Measurements from ENCODE around the gene RRN3.
"Not testable (repeated sequence)": the region's sequence is repeated elsewhere in the genome, so short reads cannot be mapped to it uniquely, and the experiment has no call there.

The RRN3 gene

GRCh38 chr16:15052747-15053476 lies 41.2 kb downstream of the RRN3 start:
- DNase-seq (ENCODE audit: low read depth) = no peak

DNA sequence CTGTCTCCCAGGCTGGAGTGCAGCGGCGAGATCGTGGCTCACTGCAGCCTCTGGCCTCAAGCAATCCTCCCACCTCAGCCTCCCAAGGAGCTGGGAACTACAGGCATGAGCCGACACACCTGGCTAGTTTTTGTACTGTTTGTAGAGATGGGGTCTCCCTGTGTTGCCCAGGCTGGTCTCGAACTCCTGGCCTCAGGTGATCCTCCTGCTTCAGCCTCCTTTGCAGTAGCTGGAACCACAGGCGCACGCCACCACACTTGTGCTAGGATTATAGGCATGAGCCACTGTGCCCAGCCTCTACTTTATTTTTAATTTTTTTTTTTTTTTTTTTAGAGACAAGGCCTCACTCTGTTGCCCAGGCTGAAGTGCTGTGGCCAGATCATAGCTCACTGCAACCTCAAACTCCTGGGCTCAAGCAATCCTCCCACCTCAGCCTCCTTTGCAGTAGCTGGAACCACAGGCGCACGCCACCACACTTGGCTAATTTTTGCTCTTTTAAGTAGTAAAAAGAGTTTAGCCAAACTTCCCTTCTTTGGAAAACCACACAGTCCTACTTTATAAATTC lies 42.6 kb downstream of the RRN3 start:
- DNase-seq (ENCODE audit: low read depth) = no peak

DNA sequence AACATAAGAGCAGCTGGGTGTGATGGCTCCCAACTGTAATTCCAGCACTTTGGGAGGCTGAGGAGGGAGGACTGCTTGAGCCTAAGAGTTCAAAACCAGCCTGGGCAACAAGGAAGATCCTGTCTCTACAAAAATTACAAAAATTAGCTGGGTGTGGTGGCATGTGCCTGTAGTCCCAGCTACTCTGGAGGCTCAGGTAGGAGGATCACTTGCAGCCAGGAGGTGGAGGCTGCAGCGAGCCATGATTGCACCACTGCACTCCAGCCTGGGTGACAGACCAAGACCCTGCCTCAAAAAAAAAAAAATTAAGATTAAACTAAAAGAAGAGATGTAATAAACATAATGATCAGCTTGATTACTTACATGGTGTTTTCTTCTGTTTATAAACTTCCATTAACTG lies 43.6 kb downstream of the RRN3 start:
- not testable (repeated sequence) for DNase-seq (ENCODE audit: low read depth)

- no peak for DNase-seq (ENCODE audit: low read depth)
These were observed 44.4 kb downstream of the RRN3 start for GRCh38 chr16:15049581-15050180.

DNA sequence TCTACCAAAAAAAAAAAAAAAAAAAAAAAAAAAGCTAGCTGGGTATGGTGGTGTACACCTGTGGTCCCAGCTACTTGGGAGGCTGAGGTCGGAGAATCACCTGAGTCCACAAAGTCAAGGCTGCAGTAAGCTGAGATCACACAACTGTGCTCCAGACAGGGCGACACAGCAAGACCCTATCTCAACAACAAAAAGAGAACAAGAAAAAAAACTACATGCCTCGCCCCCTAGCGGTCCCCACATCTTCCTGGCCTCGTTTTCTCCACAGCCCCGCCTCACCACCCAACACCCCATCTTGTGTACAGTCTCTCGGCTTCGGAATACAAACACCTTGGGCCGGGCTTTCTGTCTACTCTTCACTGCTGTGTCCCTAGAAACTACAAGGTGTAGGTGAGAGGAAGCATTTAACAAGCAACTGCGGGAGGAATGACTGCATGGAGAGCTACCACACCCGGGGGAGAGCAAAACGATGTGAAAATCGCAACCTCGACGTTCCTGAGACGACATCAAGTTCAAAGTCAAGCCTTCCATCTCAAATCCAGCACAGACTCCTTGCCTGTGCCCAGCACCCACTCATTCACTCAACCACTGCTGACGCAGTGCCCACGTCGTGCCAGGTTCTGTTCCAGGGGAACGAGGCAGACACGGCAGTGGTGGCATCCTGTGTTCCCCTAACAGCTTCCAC lies 47.2 kb downstream of the RRN3 start:
- no peak for DNase-seq (ENCODE audit: low read depth)

- not testable (repeated sequence) for DNase-seq (ENCODE audit: low read depth)
These were observed 48.8 kb downstream of the RRN3 start for GRCh38 chr16:15045270-15045669.

DNA sequence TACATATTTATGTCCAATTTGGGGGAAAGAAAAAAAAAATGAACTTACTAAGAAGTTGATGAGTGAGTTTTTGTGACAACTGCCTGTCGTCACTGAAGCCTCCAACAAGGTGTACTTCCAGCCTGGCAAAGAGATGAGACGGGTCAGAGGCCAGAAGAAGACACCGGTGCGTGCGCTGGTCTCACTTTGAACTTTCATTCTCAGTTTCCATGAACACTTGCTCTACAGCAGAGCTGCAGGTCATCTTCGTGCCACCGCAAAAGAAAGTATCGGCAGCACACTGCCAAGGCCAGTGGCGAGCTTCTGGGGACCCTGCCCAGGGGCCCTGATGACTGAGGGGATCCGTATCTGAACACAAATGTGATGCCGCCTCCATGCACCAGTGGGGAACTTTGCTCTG lies 49.8 kb downstream of the RRN3 start:
- DNase-seq (ENCODE audit: low read depth) = no peak

GRCh38 chr16:15043344-15043743 lies 50.7 kb downstream of the RRN3 start:
- no peak for DNase-seq (ENCODE audit: low read depth)

GRCh38 chr16:15041271-15042004 lies 52.6 kb downstream of the RRN3 start:
- DNase-seq (ENCODE audit: low read depth) = no peak

- no peak for DNase-seq (ENCODE audit: low read depth)
These were observed 55.4 kb downstream of the RRN3 start for GRCh38 chr16:15038689-15039088.

GRCh38 chr16:15037745-15038144 lies 56.3 kb downstream of the RRN3 start:
- DNase-seq (ENCODE audit: low read depth) = no peak

DNA sequence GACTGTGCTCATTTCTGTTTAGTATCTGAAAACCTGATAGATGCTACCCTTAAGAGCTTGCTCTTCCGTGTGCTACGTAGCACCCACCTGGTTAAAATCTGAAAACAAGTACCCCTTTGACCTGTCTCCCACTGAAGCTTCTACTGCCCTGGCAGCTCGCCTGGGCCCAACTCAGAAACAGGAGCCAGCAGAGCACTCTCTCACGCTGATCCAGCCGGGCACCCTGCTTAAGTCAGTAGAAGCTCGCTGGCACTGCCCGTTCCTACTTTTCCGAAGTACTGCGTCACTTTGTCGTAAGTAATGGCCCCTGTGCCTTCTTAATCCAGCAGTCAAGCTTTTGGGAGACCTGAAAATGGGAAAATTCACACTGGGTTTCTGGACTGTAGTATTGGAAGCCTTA lies 57.1 kb downstream of the RRN3 start:
- DNase-seq (ENCODE audit: low read depth) = no peak

- no peak for DNase-seq (ENCODE audit: low read depth)
These were observed 58.8 kb downstream of the RRN3 start for GRCh38 chr16:15035163-15035729.

DNA sequence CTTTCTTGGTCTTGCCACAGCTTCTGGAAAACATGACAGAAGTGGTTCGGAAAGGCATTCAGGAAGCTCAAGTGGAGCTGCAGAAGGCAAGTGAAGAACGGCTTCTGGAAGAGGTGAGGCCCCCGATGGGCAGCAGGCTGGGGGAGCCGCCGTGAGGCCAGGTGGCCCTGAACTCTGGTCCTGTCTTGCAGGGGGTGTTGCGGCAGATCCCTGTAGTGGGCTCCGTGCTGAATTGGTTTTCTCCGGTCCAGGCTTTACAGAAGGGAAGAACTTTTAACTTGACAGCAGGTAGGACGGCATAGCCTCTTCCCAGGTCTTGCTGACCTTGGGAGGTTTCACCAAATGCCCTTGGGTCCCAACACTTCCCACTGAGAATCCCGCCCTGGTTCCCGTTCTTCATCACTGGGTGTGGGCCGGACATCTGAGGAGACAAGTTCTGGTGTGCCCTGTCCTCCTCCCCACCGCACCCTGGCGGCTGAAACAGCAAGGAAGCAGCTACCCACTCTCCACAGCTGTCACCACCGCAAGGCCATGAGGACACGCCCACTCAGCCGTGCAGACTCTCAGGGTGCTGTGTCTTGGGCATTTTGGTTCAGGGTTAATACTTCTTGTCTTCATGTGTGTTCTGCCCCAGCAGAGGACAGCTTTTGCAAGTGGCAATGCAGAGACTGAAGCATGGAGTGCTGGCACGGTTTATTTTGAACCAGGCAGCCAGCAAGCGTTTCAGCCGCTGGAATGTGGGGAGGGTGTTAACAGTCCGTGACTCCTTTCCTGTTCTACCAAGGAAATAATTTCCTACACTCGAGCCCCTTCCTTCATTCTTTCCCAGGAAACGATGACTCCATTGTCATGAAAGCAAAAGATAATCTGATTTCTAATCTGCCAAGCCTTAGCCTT lies 59.6 kb downstream of the RRN3 start:
- no peak for DNase-seq (ENCODE audit: low read depth)

DNA sequence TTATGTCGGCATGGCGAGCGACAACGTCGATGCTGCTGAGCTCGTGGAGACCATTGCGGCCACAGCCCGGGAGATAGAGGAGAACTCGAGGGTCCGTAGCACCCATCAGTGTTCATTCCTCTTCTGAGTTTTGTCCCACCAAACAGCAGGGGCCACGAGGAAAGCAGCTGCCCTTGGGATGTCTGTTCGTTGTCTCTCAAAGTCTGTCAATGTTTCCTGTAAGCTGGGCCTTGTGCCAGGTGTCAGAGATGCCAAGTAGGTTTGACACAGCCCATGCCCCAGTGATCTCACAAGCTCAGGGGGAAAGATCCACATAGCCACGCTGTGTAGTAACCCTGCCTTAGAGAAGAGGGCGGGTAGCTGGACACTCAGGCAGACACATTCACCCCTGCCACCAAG lies 60.8 kb downstream of the RRN3 start:
- no peak for DNase-seq (ENCODE audit: low read depth)

DNA sequence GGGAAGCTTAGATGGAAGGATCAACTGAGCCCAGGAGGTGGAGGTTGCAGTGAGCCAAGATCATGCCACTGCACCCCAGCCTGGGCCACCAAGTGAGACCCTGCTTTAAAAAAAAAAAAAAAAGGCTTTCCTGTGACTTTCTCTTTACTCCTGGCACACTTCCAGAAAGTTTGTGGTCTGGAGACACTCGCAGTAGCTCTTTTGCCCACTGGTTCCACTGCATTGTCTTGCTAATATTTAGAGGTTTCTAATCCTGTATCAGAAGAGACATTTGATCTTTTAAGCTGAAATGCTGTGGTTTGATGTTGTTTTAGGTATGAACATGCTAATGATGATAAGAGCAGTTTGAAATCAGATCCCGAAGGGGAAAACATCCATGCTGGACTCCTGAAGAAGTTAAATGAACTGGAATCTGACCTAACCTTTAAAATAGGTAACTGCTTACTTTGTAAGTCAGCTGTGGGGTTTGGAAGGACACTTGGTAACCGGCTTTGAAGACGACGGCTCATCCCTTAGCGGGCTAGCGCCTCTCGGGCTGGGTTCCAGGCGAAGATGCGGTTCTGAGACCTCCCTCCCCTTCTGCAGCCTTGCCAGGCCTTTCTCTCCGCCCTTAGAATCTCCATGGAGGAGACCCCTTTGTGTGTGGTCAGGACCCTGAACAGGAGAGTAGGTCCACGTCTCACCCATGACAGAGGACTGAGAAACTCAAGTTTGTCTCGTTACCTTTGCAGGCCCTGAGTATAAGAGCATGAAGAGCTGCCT lies 61.3 kb downstream of the RRN3 start:
- DNase-seq (ENCODE audit: low read depth) = no peak

DNA sequence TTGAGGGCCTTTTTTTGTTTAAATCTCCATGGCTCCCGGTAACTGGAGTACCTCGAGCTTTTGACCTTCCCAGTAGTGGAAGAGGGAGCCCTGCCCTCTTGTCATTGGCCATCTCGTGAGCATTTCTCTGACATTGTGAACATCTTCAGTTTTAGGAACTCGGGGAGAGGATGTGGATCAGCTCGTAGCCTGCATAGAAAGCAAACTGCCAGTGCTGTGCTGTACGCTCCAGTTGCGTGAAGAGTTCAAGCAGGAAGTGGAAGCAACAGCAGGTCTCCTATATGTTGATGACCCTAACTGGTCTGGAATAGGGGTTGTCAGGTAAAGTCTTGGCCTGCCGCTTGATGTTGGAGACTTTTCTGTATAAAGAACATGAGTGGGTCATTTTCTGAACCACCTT lies 62.5 kb downstream of the RRN3 start:
- DNase-seq (ENCODE audit: low read depth) = no peak

- DNase-seq (ENCODE audit: low read depth) = no peak
These were observed 62.9 kb downstream of the RRN3 start for GRCh38 chr16:15031179-15031578.

DNA sequence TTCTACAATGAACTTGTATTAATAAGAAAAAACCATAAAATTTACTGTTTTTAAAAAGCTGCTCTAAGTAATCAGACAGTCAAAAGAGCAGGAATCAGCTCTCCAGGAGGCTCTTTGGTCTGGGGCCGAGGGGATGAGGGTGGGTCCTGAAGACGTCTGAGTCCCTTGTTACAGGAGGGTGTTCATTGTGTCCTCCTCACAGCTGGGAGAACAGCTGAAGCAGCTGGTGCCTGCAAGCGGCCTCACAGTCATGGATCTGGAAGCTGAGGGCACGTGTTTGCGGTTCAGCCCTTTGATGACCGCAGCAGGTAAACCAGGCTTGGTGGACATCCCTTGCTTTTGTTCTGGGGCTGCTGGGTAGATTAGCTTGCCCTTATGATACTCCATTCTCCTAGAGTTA lies 64.3 kb downstream of the RRN3 start:
- not testable (repeated sequence) for DNase-seq (ENCODE audit: low read depth)
